H1 (cell line): ENCODE data around the gene FGF3. TPM values are rescaled to one million over a fixed set of nuclear protein-coding genes. Genes with fewer than 3 reads are reported as not detected.

Source experiments
- KDM1A ChIP-seq: fragments of 200-600, 300-600 bp; sonication (generic); IDR thresholded peaks from 2 replicates; pipeline ENCODE4 v1.7.1; 2016; ENCODE audit warnings: mild to moderate bottlenecking, low read length, borderline replicate concordance
- polyA plus RNA-seq, 7 experiments: library from polyadenylated mRNA; depleted of rRNA in 3 of 7; stranded (reverse) in 5 of 7; unstranded in 2 of 7; fragments of >200 nt in 5 of 7; fragments of 200-250 nt in 2 of 7; gene quantifications; 1 replicate in 5 of 7; 2 replicates in 1 of 7; 4 replicates in 1 of 7; pipeline versions ENCODE4 v1.2.1 to v1.2.3, GENCODE V29; 2011 to 2013; ENCODE audit warnings: missing spikeins in 2 of 7, mixed read lengths in 2 of 7
- total RNA-seq: library from RNA; stranded (reverse); fragmentation: NEBNext Ultra II Directional; extraction: Animal tissue kit (Norgen Biotek cat#: 25700); gene quantifications from 2 replicates; pipeline ENCODE4 v1.2.1, GENCODE V29; 2021

The FGF3 gene
- total and polyA plus RNA-seq, 2 of the 8 experiments (the other 6 are each of a cell fraction or from before 2014, with no cell fraction given): not detected

GRCh38 chr11:69830086-69830485 is 10.9 kb upstream of the FGF3 start (continued):
- no peak for TF ChIP-seq KDM1A
- TF ChIP-seq, all 59 proteins: peak for 0
